ENCODE results near the gene BSND.
"Not testable (repeated sequence)": the region's sequence is repeated elsewhere in the genome, so short reads cannot be mapped to it uniquely, and the experiment has no call there.

Gene BSND

DNA sequence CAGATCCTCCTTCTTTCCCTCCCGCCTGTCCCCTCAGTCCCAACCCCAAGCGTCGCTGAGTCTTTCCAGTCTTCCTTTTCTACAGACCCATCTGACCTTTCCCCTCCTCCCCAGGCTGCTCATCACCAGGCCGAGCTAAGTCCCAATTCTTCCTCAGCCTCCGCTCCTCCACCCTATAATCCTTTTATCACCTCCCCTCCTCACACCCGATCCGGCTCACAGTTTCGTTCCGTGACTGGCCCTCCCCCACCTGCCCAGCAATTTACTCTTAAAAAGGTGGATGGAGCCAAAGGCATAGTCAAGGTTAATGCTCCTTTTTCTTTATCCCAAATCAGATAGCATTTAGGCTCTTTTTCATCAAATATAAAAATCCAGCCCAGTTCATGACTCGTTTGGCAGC lies 25.4 kb downstream of the BSND start:
- not testable (repeated sequence) for ATAC-seq

GRCh38 chr1:55026682-55027081 lies 27.9 kb downstream of the BSND start:
- ATAC-seq = not testable (repeated sequence)

DNA sequence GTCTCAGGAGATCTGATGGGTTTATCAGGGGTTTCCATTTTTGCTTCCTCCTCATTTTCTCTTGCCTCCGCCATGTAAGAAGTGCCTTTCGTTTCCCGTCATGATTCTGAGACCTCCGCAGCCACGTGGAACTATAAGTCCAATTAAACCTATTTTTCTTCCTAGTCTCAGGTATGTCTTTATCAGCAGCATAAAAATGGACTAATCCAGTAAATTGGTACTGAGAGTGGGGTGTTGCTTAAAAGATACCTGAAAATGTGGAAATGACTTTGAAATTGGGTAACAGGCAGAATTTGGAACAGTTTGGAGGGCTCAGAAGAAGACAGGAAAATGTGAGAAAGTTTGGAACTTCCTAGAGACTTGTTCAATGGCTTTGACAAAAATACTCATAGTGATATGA lies 32.4 kb downstream of the BSND start:
- not testable (repeated sequence) for ATAC-seq

- ATAC-seq = no peak
Measured at GRCh38 chr1:55033265-55033614, 34.5 kb downstream of the BSND start.

DNA sequence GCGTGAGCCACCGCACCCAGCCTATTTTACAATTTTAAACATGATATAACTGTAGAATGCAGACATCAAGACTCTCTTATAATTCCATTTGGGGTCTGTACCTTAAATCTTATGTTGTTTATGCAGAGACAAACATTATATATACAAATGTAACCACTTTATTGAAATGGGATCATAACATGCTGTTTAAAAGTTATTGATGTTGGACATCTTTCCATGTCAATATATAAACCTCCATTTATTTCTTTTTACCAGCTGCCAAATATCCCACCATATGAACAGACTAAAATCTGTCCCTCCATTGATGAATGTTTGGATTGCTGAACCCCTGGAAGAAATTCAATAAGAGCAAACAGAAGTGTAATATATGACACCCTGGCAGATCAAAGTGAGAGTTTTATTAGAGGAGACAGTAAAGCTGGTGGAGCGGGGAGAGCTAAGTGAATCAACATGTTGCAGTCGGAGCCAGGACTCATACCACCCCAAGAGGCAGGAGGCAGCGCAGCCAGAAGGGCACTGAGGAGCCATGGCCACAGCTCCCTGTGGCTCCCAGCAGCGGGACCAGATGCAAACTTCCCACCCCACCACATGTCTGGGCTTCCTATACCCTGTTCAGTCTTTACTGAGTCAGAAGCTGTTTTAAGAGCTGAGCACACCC lies 35.9 kb downstream of the BSND start:
- no peak for ATAC-seq

DNA sequence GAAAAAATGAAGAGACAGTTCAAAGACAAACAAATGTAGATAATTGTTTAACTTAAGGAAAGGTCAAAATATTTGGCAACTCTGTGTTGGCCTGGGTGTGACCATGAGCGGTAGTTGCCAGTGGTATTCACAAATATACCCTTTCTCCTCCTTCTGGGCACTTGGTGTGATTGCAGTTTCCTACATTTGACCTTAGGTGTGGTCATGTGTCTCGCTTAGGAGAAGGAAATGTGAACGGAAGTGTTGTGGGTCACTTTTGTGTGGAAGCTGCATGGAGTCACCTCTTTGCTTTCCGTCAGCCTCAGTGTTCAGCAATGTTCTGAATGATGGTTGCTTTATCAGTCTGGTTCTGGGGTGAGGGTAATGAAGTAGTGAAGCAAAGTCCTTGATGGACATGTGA lies 37.2 kb downstream of the BSND start:
- ATAC-seq = no peak

DNA sequence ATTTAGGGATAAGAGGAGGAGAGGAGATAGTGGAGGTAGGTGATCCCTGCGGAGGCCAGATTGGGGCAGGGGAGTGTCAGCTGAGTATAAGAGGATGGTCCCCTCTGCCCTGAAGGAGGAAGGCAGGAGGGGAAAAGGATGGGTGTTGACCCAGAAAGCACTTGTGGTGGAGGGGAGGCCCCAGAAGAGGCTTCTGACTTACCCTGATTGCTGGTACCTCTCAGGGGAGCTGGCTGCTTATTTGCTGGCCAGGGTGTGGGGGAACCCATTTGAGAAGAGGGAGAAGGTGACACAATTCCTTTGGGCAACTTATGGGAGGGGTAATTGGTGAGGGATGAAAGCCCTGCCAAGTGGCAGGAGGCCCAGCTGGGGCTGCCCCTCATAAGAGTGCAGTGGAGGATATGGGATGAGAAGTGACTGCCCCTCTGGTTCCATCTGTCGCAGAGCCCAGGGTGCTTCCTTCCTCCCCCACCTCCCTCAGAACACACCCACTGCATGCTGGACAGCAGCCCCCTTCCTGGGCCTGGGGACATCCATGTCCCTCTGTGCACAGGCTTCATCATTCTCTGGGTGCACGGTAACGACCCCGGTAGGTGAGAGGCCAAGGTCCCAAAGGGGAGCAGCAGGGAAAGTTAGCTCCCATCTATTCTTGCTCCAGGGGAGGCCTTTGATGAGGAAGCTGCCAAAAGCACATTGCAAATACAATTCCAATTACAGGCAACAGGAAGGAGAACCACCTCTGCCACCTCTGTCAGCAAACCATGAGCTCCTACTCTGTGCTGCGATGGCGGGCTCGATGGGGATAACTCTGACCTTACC lies 39.2 kb downstream of the BSND start:
- no peak for ATAC-seq

DNA sequence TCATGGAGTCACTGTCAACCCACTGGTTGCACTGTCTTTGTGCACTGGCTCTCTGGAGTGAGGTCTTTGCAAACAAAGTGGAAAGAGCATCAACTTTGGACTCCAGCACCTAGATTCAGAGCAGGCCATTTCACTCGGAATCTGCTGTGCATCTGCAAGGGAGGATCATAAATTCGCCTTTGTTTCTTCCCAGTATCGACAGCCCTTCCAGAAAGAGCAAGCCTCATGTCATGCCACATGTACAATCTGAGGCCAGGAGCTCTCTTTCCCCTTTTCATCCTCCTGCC lies 39.8 kb downstream of the BSND start:
- ATAC-seq = no peak

DNA sequence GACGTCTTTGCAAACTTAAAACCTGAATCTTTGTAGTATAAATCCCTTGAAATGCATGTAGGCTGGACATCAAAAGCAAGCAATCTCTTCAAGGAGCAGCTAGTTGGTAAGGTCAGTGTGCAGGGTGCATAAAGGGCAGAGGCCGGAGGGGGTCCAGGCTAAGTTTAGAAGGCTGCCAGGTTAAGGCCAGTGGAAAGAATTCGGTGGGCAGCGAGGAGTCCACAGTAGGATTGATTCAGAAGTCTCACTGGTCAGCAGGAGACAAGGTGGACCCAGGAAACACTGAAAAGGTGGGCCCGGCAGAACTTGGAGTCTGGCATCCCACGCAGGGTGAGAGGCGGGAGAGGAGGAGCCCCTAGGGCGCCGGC lies 40.2 kb downstream of the BSND start:
- ATAC-seq = no peak

DNA sequence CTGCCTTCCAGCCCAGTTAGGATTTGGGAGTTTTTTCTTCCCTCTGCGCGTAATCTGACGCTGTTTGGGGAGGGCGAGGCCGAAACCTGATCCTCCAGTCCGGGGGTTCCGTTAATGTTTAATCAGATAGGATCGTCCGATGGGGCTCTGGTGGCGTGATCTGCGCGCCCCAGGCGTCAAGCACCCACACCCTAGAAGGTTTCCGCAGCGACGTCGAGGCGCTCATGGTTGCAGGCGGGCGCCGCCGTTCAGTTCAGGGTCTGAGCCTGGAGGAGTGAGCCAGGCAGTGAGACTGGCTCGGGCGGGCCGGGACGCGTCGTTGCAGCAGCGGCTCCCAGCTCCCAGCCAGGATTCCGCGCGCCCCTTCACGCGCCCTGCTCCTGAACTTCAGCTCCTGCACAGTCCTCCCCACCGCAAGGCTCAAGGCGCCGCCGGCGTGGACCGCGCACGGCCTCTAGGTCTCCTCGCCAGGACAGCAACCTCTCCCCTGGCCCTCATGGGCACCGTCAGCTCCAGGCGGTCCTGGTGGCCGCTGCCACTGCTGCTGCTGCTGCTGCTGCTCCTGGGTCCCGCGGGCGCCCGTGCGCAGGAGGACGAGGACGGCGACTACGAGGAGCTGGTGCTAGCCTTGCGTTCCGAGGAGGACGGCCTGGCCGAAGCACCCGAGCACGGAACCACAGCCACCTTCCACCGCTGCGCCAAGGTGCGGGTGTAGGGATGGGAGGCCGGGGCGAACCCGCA lies 40.8 kb downstream of the BSND start, which contains the start of gene PCSK9:
Gene PCSK9, plus strand, starts transcription at position 207 of the 741 bp plus-strand sequence. Its CDS starts 290 bp downstream, at position 497.
- no peak for ATAC-seq

DNA sequence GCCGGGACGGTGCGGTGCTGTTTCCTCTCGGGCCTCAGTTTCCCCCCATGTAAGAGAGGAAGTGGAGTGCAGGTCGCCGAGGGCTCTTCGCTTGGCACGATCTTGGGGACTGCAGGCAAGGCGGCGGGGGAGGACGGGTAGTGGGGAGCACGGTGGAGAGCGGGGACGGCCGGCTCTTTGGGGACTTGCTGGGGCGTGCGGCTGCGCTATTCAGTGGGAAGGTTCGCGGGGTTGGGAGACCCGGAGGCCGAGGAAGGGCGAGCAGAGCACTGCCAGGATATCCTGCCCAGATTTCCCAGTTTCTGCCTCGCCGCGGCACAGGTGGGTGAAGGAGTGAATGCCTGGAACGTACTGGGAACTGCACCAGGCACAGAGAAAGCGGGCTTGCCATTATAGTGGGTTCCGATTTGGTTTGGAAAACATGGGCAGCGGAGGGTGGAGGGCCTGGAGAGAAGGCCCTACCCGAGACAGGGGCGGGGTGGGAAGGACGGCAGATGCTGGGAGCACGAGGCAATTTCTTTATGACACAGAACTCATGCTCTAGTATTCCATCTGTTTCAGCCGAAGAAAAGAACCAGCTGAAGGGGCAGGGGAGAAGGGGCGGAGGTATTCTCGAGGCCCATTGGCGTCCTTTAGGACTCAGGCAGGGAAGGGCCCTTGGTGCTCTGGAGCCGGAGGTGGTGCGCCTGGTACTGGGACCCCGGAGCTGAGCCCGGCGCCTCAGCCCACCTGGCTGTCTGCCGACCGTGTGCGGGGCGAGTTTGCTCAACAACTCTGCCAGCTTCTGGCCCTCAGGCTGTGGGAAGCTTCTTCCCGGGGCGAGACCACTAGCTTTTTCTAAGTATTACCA lies 41.6 kb downstream of the BSND start:
- ATAC-seq = no peak

- ATAC-seq = no peak
Measured at GRCh38 chr1:55040933-55041494, 42.3 kb downstream of the BSND start.

DNA sequence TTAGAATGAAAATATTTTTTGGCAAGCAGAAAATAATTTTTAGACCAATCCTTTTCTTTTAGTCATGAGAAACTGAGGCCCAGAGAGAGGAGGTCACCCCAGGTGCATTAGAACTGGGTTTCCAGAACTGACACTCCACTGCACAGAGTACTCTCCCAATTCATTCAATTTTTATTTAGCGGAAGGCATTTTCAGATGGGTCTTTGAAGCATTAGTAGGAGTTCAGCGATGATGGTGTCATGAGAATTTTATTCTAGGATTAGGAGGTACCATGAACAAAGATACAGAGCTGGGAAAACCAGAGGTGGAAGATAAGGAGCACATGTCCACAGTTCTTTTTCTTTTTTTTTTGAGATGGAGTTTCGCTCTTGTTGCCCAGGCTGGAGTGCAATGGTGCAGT lies 42.9 kb downstream of the BSND start:
- no peak for ATAC-seq

GRCh38 chr1:55043011-55043410 lies 44.3 kb downstream of the BSND start:
- no peak for ATAC-seq

- no peak for ATAC-seq
Measured at GRCh38 chr1:55043726-55044125, 45.0 kb downstream of the BSND start.

GRCh38 chr1:55044617-55045397 lies 46.1 kb downstream of the BSND start:
- no peak for ATAC-seq

DNA sequence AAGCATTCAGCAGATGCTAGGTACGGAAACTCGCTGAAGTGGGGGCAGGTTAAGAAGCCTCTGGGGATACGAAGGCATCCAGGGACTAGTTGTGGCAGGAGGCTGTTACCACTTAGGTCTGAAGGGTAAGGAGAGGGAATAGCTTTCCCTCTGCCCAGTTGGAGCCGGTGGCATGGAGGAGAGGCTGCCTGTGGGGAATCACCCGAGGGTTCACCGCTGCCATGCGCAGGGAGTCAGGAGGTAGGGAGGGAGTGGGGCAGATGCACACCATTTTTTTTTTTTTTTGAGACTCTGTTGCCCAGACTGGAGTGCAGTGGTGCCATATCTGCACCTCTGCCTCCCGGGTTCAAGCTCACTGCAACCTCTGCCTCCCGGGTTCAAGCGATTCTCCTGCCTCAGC lies 46.7 kb downstream of the BSND start:
- ATAC-seq = no peak

DNA sequence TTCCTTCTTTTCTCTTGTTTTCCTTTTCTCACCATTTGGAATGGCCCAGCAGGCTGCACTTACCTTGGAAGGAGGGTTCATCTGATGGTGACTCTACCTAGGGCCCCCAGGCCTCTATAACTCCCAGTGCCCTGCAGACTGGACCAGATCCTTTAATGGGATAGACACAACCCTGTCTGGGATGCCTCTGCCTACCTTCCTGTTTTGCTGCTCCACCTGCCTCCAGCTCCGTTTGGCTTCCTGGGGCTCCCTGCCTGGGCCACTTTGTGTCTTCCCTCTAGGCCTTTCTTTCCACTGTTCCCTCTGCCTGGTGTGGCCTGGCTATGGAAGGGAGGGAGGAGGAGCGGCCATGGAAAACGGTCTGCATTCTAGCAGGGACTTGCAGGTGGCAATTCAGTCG lies 48.1 kb downstream of the BSND start:
- no peak for ATAC-seq

DNA sequence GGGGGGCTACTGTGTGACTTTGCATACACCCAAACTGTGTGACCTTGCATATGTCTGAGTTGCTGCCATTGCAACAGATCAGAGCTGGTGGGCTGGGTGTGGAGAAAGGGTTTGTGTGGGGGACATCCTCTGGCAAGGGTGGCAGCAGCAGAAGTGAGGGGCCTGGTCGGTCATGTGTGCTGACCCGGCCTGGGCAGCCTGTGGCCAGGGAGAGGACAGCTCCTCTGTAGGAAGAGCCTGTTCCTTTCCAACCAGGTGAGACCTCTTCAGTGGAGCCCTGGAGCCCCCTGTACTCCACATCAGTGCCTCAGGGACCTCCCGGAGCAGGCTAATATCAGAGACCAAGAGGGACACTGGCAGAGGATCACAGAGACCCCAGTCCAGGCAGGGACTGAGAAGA lies 48.9 kb downstream of the BSND start:
- no peak for ATAC-seq

- no peak for ATAC-seq
Measured at GRCh38 chr1:55048453-55049270, 49.9 kb downstream of the BSND start.
